ENCODE results near the gene IGFLR1.

IGFLR1 gene

DNA sequence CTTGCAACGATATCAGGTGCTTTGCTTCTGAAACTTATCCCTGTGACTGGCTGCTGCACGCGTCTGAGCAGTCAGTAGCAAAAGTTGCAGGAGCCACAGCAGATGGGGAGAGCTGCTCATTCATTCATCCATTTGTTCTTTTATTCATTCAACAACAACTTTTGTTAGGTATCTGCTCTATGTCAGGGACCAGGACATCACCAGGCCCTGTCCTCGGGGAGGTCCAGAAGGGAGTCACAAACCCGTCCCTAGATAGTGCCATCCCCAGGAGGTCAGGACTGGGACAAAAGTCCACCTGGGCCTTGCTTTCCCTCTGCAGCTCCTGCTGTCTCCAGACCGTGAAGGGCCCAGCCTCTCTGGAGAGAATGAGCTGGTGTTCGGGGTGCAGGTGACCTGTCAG is 35.7 kb upstream of the IGFLR1 start:
- no peak for DNase-seq (ENCODE audit: low read depth)
- H3K4me3 ChIP-seq (ENCODE audit: control insufficient read depth, low read depth, low read length): no peak overlapping the region
- TF ChIP-seq, protein P1, sequence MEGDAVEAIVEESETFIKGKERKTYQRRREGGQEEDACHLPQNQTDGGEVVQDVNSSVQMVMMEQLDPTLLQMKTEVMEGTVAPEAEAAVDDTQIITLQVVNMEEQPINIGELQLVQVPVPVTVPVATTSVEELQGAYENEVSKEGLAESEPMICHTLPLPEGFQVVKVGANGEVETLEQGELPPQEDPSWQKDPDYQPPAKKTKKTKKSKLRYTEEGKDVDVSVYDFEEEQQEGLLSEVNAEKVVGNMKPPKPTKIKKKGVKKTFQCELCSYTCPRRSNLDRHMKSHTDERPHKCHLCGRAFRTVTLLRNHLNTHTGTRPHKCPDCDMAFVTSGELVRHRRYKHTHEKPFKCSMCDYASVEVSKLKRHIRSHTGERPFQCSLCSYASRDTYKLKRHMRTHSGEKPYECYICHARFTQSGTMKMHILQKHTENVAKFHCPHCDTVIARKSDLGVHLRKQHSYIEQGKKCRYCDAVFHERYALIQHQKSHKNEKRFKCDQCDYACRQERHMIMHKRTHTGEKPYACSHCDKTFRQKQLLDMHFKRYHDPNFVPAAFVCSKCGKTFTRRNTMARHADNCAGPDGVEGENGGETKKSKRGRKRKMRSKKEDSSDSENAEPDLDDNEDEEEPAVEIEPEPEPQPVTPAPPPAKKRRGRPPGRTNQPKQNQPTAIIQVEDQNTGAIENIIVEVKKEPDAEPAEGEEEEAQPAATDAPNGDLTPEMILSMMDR (IDR thresholded peaks at IDR 0.05; ENCODE audit: control insufficient read depth, insufficient read depth, low read depth, low read length, missing control alignments): no peak

DNA sequence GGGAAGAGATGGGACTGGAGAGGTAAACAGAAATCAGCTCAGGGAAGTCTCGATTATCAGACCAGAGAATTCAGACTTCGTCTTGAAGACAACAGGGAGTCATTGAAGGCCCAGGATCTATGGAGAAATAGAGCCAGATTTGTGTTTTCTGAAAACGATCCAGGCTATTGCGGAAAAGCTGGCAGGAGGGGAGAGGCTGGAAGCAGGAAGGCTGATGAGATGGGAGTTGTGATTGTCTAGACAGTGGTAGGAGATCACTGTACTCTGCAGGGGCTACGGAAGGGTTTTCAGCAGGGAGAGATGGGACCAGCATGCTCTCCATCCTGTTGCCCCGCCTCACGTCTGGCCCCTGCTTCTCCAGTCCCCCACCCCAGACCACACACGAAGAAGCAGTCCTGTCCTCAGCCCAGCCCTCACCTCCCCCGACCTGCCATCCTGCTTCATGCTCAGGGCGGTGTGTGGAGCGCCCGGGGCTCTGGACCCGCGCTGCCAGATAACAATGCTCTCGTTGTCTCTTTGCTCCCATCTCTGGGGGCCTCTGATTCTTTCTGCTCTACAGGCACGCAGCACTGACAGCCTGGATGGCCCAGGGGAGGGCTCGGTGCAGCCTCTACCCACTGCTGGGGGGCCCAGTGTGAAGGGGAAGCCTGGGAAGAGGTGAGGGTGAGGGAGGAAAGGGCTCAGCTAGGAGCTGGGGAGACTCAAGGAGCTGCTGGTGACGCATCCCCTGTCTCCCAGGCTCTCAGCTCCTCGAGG is 35.0 kb upstream of the IGFLR1 start:
- TF ChIP-seq, protein P1 (IDR thresholded peaks at IDR 0.05; ENCODE audit: control insufficient read depth, insufficient read depth, low read depth, low read length, missing control alignments): no peak
- DNase-seq (ENCODE audit: low read depth): no peak
- no peak overlapping the region for H3K4me3 ChIP-seq (ENCODE audit: control insufficient read depth, low read depth, low read length)

DNA sequence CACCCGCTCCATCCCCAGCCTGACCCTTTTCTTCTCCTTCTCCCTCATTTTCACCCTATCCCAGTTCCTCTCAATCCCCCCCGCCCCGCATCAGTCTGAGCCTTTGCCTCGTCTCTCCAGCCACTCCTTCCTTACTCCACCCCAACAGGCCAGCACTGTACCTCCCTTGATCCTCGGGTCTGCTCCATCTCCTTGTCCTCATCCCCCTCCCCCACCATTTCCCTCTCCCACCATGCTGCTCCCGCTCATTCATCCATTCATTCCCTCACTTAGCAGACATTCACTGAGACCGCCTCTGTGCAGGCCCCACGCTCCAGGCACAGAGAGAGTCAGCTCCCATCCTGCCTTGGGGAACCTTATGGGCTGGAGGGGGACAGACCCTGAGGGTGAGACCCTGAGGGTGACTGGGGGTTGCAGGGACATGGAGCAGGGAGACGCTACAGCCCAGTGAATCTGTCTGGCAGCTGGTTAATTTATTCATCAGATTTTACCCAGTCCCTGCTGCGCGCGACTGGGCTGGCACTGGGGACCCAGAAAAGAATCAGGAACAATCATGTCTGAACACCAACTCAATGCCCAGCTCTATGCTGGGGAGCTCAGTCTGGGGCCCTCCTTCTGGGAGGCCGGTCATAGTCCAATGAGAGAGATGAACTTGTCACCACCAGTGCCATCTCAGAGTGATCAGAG is 34.0 kb upstream of the IGFLR1 start:
- no peak for DNase-seq (ENCODE audit: low read depth)
- TF ChIP-seq, protein P1 (IDR thresholded peaks at IDR 0.05; ENCODE audit: control insufficient read depth, insufficient read depth, low read depth, low read length, missing control alignments): no peak
- H3K4me3 ChIP-seq (ENCODE audit: control insufficient read depth, low read depth, low read length): peak overlapping the region; percentile 97

DNA sequence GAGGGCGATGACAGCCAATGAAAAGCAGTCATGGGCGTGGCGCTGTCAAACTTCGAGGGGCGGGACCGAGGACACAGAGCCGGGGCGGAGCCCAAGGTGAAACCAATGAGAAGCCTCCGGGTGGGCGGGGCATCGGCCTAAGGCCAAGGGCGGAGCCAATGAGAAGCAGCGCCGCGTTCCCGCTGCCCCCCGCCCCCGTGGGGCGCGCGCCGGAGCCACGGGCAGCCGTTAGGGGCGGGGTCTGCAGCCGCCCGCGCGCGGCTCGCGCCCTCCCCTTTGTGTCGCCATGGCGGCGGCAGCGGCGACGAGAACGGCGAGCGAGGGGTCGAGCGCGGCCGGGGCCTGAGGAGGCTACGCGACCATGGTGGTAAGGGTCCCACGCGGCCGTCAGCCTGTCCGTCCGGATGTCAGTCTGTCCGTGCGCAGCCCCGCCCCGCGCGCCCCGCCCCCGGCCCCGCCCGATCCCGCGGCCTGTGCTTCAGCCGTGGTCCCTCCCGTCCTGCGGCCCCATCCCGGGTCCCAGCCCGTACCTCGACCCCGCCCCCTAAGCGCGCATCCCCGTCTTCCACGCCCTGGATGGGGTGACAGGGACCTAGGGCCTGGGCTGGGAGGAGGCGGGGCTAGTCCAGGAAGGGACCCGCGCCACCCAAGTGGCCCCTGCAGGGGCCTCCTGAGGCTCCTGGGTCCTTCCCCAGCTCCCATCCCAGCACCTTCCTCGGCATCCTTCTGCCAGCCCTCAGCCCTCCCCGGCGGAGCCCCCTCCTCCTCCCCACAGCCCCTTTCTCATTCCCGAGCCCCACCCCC is 33.2 kb upstream of the IGFLR1 start, which contains the start of gene ARHGAP33:
Gene ARHGAP33, plus strand, starts transcription at position 267 of the 804 bp plus-strand sequence. Its CDS starts 95 bp downstream, at position 362.
- TF ChIP-seq, protein P1 (IDR thresholded peaks at IDR 0.05; ENCODE audit: control insufficient read depth, insufficient read depth, low read depth, low read length, missing control alignments): no peak
- H3K4me3 ChIP-seq (ENCODE audit: control insufficient read depth, low read depth, low read length): peak within 1 kb of the TSS; percentile 97
- peak; percentile 67 for DNase-seq (ENCODE audit: low read depth)

DNA sequence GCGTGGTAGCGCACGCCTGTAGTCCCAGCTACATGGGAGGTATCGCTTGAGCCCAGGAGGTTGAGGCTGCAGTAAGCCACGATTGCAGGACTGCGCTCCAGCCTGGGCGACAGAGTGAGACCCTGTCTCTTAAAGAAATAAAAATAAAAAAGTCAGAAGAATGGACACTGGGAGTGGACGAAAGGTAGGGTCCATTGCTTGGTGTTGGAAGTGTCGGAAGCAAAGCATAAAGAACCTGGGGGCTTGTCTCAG is 32.7 kb upstream of the IGFLR1 start:
- H3K4me3 ChIP-seq (ENCODE audit: control insufficient read depth, low read depth, low read length): peak overlapping the region; percentile 2
- no peak for DNase-seq (ENCODE audit: low read depth)

More for the DNA sequence above, 32.7 kb upstream of the IGFLR1 start:
- TF ChIP-seq, protein P1 (IDR thresholded peaks at IDR 0.05; ENCODE audit: control insufficient read depth, insufficient read depth, low read depth, low read length, missing control alignments): no peak
